ENCODE results near the gene SDHAF1. TPM values are rescaled to one million over a fixed set of nuclear protein-coding genes. Genes with fewer than 3 reads are reported as not detected.
A peak's percentile ranks its signal among the peaks of the same experiment; 100 is the strongest.

SDHAF1 gene
- total RNA-seq, 1 donor from 2014 or later = 4.6 TPM

- peaks cover 16% of the 10 kb centered on the region for H3K27me3 Mint-ChIP-seq (ENCODE audit: insufficient read depth, low read depth)
- peaks cover 37% of the 10 kb centered on the region for H3K4me1 Mint-ChIP-seq
- Histone ChIP-seq H3K4me2 (no peak overlapping the region), H3K9me3 (ENCODE audit: low read depth) (no peaks in the 10 kb centered on the region), H3K4me3 (no peak overlapping the region), H3K79me2 (ENCODE audit: low read depth) (peaks cover 13% of the 10 kb centered on the region), H3F3A (ENCODE audit: low read depth) (peaks cover 9% of the 10 kb centered on the region), H4K20me1 (ENCODE audit: low read depth) (no peaks in the 10 kb centered on the region), H3K9ac (no peak overlapping the region), H3K4me1 (peaks cover 17% of the 10 kb centered on the region), H3K36me3 (no peaks in the 10 kb centered on the region), H3K27ac (no peak overlapping the region), H2AFZ (replicated peaks) (no peak overlapping the region), H3K27me3 (no peaks in the 10 kb centered on the region)
- TF ChIP-seq EZH2 (IDR thresholded peaks at IDR 0.05) = no peak
- no peak for TF ChIP-seq EZH2phosphoT487 (IDR thresholded peaks at IDR 0.05)
- TF ChIP-seq CTCF (IDR thresholded peaks at IDR 0.05) = no peak
- no peak for DNase-seq (ENCODE audit: low spot score)
- peak overlapping the region; percentile 31 for H3K4me3 Mint-ChIP-seq
- peaks cover 4% of the 10 kb centered on the region for H3K9me3 Mint-ChIP-seq
- H3K27ac Mint-ChIP-seq = no peak overlapping the region
- peaks cover 1% of the 10 kb centered on the region for H3K36me3 Mint-ChIP-seq
These were observed 15.4 kb downstream of the SDHAF1 start for GRCh38 chr19:36010402-36010801.

GRCh38 chr19:36013280-36014011 is 18.5 kb downstream of the SDHAF1 start:
- Histone ChIP-seq H3K4me2 (peak overlapping the region; percentile 86), H3K4me1 (peaks cover 10% of the 10 kb centered on the region), H3K4me3 (peak overlapping the region; percentile 79), H3K36me3 (no peaks in the 10 kb centered on the region), H3K9ac (peak overlapping the region; percentile 55), H3K79me2 (ENCODE audit: low read depth) (peaks cover 13% of the 10 kb centered on the region), H4K20me1 (ENCODE audit: low read depth) (no peaks in the 10 kb centered on the region), H3F3A (ENCODE audit: low read depth) (peaks cover 13% of the 10 kb centered on the region), H2AFZ (replicated peaks) (peak overlapping the region; percentile 71), H3K27me3 (no peaks in the 10 kb centered on the region), H3K27ac (no peak overlapping the region), H3K9me3 (ENCODE audit: low read depth) (no peaks in the 10 kb centered on the region)
- Mint-ChIP-seq H3K36me3 (peaks cover 10% of the 10 kb centered on the region), H3K27me3 (ENCODE audit: insufficient read depth, low read depth) (peaks cover 18% of the 10 kb centered on the region), H3K4me1 (peaks cover 41% of the 10 kb centered on the region), H3K4me3 (peak overlapping the region; percentile 95), H3K9me3 (peaks cover 4% of the 10 kb centered on the region), H3K27ac (peak overlapping the region; percentile 78)
- no peak for DNase-seq (ENCODE audit: low spot score)
- TF ChIP-seq EZH2phosphoT487 (IDR thresholded peaks at IDR 0.05) (no peak), CTCF (IDR thresholded peaks at IDR 0.05) (no peak), EZH2 (IDR thresholded peaks at IDR 0.05) (no peak)

GRCh38 chr19:36014012-36014924 is 19.3 kb downstream of the SDHAF1 start, which contains the start of gene ALKBH6:
Gene ALKBH6, minus strand, starts transcription at chr19:36014213. Its CDS starts 816 bp downstream, at chr19:36013397.
- Mint-ChIP-seq H3K36me3 (peaks cover 10% of the 10 kb centered on the region), H3K27me3 (ENCODE audit: insufficient read depth, low read depth) (peaks cover 15% of the 10 kb centered on the region), H3K9me3 (peaks cover 4% of the 10 kb centered on the region), H3K27ac (peak within 1 kb of the TSS; percentile 78), H3K4me1 (peaks cover 36% of the 10 kb centered on the region), H3K4me3 (peak within 1 kb of the TSS; percentile 95)
- Histone ChIP-seq H4K20me1 (ENCODE audit: low read depth) (no peaks in the 10 kb centered on the region), H3K4me1 (peaks cover 9% of the 10 kb centered on the region), H3K4me3 (peak within 1 kb of the TSS; percentile 79), H3K79me2 (ENCODE audit: low read depth) (peaks cover 13% of the 10 kb centered on the region), H3K27ac (no peak within 1 kb of the TSS), H3K9ac (peak within 1 kb of the TSS; percentile 55), H2AFZ (replicated peaks) (peak within 1 kb of the TSS; percentile 71), H3K4me2 (peak within 1 kb of the TSS; percentile 86), H3K9me3 (ENCODE audit: low read depth) (no peaks in the 10 kb centered on the region), H3K27me3 (no peaks in the 10 kb centered on the region), H3F3A (ENCODE audit: low read depth) (peaks cover 5% of the 10 kb centered on the region), H3K36me3 (no peaks in the 10 kb centered on the region)
- DNase-seq (ENCODE audit: low spot score) = peak; percentile 100
- TF ChIP-seq EZH2phosphoT487 (IDR thresholded peaks at IDR 0.05) = no peak
- TF ChIP-seq CTCF (IDR thresholded peaks at IDR 0.05) = peak; percentile 5

All from neural progenitor cell (in vitro differentiated cells).